DMS114 treated with DMSO at 0.1 percent for 48 hours (cell line): ENCODE measurements around the gene TRDN.
"Not testable (repeated sequence)": the region's sequence is repeated elsewhere in the genome, so short reads cannot be mapped to it uniquely, and the experiment has no call there.

ENCODE experiments used
- DNase-seq: peaks from one replicate; lab custom pipeline; 2025; ENCODE audit not compliant: unreplicated experiment; lab: John Stamatoyannopoulos, UW

Gene TRDN

DNA sequence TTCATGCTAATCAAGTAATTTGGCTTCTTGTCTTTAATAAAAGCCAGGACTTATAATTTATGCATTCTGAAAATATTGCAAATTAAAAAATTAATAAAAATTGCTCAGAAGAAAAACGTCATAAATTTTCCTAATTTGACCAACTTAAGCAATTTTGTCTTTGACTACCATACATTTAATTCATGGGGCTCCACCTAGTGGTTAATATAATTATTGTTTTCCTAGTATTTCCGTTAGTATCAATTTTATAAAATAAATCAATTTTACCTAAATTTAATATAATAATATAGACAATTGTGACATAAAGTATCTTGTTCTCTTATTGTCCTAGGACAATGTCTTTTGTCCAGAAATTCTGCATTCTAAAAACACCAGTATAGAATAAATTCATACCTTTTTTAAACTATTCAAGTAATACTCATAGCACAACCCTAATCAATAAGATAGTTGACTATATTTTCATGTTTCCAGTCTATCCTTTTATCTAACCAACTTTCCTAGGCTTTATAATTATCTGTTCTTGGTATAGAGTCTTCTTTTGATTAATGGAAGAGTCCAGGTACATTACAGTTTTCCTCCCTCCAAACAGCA is 319.9 kb downstream of the TRDN start:
- peak; percentile 21 for DNase-seq

DNA sequence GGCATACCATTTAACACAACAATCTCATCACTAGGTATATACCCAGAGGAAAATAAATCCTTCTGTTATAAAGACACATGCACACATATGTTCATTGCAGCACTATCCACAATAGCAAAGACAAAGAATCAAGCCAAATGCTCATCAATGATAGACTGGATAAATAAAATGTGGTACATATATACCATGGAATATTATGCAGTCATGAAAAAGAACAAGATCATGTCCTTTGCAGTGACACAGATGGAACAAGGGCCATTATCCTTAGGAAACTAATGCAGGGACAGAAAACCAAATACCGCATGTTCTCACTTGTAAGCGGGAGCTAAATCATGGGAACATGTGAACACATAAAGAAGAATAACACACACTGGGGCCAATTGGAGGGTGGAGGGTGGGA is 322.3 kb downstream of the TRDN start:
- not testable (repeated sequence) for DNase-seq

DNA sequence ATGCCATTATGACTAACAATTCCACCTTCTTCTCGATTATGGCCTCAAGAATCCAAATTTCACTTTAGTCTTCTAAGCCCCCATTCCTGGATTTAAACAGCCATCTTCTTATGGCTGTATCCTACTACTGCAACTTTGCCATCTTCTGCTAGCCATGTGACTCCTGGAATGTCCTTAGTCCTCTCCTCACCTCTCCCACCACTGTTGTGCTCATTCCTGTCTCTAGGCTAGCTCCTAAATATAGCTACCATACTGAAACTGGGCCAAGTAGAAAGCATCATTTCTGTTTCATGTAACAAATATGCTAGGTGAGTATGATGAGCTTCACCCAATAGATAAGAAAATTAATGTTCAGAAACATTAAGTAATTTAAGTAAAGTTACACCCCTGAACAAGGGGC is 327.6 kb downstream of the TRDN start:
- DNase-seq, result no peak

DNA sequence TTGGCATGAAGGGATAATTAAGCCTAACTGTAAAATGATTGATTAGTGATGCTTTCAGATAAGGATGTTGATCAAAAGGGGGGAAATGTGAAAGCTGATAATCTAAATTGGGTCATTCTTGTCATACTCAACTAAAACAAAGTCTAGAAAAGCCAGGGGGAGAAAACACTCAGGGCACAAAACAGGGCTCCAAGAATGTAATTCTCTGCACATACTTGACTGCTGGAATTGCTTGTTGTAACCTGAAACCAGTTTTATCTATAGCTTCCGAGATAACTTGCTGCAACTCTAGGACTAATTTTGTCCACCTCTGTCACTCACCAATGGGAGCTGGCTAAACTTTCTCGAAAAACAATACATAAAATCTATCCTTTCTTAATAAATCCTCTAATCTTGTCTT is 330.4 kb downstream of the TRDN start:
- DNase-seq, result no peak

DNA sequence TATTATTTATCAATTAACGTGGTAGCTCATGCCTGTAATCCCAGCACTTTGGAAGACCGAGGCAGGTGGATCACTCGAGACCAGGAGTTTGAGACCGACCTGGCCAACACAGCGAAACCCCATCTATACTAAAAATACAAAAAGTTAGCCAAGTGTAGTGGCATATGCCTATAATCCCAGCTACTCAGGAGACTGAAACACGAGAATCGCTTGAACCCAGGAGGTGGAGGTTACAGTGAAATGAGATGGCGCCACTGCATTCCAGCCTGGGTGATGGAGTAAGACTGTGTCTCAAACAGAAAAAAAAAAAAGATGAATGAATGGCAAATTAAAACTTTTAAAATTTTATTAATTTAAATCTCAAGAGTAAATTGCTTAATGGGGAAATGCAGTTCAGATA is 341.1 kb downstream of the TRDN start:
- no peak for DNase-seq

DNA sequence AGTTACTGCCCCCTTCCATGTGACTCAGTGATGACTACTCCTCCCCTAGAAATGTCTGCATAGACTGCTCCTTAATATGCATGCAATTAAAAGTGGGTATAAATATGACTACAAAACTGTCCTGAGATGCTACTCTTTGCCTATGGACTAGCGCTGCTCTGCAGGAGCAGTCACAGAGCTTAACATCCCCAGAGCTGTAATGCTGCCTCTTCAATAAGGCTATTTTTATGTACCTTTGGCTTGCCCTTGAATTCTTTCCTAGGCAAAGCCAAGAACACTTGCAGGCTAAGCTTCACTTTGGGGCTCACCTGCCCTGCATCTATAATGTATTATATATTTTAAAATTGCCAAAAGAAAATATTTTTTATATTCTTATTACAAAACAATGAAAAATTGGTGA is 341.6 kb downstream of the TRDN start:
- no peak for DNase-seq

DNA sequence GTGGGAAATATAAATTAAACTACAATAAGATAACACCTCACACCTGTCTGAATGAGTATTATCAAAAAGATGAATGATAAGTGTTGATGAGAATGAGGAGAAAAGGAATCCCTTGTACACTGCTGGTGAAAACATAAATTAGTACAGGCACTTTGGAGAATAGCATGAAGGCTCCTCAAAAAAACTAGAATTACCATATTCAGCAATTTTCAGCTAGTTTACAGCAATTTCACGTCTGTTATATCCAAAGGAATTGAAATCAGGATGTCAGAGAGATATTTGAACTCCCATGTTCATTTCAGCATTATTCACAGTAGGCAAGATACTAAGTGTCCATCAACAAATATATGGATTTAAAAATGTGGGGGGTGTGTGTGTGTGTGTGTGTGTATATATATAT is 348.1 kb downstream of the TRDN start:
- no peak for DNase-seq

DNA sequence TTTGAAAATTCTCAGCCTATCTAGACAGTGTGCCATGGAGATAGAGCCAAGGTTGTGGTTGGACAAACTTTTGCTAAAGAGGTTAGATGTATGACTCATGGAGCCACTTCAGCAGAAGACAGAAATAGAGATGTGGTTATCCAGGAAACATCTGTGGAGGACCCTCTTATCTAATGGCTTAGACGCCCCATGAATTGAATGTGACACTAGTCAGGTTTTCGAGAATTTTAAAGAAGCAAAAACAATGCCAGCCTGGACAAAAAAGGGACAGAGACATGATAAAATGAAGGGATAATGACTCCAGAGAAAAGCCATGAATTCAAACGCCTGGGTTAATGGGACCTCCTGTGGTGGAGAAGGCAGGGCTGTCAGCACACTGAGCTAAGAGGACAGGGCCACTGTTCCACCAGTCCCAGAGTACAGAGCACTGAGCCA is 360.2 kb downstream of the TRDN start:
- DNase-seq, result no peak

DNA sequence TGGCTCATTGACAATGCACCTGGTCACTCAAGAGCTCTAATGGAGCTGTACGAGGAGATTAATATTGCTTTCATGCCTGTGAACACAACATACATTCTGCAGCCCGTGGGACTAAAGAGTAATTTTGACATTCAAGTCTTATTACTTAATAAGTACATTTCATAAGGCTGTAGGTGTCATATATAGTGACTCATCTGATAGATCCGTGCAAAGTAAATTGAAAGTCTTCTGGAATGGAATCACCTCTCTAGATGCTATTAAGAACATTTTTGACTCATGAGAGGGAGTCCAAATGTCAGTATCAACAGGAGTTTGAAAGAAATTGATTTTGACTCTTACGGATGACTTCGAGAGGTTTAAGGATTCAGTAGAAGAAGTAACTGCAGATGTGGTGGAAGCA is 372.8 kb downstream of the TRDN start:
- DNase-seq, result no peak

DNA sequence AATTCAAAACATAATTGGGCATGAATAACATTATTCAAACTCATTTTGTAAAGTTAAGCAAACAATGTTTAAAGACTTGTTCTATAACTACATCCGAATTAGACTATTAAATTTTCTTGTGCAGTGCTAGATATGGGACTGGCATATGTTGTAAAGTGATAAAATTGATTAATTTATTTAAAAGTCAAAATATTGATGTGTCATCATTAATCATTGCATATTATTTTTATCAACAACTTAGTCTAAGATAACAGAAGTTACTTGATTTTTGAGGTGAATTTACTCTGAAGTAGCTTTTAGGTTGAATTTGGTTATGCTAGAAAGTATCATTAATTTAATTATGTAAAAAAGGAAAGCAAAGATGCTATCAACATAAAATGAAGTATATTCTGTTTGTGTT is 396.1 kb downstream of the TRDN start:
- no peak for DNase-seq

DNA sequence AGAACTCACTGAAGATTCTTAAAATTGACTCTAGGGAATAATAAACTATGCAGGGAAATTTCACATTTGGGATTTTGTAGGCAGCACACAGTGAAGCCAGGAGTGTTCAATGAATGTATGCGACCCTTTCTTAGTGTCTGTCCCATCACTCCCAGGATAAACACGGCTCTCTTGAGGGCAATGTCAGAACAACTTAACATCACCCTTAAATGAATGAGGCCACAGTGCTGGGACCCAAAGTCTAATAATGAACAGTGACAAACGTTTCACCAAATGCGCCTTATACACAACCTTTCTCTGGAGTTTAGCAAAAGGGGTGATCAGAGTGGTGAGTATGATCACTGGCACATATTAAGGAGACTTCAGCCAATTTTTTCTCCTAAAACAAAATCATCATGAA is 403.4 kb downstream of the TRDN start:
- DNase-seq, result no peak

DNA sequence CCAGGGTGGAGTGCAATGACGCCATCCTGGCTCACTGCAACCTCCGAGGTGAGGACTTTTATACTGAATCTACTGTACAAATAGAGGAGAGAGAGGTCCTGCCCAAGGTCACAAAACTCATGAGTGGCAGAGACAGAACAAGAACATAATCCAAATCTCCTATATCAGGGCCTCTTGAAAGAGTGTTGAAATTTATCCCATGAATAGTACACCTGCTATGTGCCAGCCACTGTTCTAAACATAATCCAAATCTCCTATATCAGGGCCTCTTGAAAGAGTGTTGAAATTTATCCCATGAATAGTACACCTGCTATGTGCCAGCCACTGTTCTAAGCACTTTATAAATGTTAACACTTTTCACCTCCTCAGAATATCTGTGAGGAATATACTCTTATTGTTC is 409.0 kb downstream of the TRDN start:
- not testable (repeated sequence) for DNase-seq

DNA sequence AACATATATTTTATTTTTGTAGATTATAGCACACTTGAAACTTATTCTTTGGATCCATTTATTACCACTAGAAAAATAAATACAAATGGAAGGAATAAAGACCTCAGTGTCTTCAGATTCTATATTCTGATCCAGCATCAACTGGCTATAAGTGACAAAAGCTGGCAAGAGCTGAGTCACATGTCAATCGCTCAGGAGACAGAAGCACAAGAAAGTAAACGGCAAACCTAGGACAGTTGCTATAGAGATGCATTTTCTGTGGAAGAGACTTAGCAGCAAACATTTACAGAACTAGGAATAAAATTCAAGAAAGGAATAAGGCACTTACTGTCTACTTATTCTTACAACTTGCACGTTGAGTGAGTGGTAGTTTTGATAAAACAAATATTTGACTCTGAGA is 410.4 kb downstream of the TRDN start:
- DNase-seq, result no peak

DNA sequence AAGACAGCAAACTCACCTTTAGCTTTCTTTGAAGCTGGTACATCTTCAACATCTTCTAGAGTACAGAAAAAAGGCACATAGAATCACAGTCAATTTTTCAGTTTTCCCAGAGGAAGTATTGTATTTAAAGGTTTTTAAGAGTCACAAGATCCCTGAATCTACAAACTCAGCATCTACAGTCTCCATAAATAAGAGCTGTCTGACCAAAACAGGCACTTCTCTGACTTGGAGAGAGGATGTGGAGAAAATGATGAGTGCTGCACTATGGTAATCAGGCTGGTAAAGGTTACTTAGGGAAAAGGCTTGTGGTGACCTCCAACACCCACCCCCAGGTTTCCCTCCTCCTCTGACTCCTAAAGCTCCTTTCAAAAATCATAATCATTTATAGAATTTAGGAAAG is 412.7 kb downstream of the TRDN start:
- no peak for DNase-seq

DNA sequence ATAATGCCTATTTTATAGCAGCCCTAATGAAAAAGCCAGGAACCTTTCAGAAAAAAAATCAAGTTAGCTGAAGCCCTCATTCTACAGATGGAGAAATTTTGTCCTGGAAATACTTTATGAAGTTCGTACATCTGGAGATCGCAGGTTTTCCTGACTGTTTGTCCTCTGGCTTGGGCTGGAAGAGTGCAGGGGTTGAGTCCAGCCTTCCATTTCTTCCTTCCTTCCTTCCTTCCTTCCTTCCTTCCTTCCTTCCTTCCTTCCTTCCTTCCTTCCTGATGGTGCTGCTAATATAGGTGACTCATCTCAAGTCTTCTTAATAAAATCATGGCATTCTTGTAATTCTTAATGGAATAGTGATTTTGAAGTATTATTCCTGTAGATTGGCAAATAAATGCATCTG is 413.3 kb downstream of the TRDN start:
- no peak for DNase-seq

DNA sequence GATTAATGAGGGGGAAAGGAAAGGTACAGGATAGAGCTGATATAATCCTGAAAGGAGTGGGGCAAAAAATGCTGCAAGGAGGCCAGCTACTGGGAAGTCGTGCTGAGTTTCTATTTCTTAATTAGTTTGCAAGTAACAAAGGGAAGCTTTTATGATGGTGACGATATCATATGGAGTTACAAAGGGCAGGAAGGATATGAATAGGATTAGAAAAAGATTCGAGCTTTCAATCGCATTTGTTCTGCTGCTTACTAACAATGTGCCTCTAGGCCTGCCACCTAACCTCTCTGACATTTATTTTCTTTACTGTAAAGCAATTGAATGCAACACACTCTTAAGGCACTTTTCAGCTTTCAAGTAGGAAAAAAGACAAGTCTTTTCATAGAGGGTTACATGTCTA is 421.5 kb downstream of the TRDN start:
- DNase-seq, result no peak

DNA sequence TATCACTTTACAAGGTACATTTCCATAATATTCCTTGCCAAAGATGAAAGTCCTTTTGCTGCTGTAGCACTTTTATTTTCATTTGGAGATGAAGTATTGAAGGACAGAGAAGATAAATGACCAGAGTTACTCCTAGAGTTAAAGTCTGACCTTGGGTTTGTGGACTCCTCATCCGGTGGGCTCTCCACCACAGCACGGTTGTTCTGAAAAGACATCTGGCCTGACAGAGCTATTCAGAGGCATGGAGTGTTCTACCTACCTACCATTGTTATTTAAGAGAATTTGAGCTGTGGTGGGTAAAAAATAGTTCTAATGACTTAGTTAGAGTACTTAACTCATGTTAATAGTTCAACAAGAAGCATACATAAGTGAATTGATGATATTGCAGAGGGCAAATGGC is 422.3 kb downstream of the TRDN start:
- no peak for DNase-seq

DNA sequence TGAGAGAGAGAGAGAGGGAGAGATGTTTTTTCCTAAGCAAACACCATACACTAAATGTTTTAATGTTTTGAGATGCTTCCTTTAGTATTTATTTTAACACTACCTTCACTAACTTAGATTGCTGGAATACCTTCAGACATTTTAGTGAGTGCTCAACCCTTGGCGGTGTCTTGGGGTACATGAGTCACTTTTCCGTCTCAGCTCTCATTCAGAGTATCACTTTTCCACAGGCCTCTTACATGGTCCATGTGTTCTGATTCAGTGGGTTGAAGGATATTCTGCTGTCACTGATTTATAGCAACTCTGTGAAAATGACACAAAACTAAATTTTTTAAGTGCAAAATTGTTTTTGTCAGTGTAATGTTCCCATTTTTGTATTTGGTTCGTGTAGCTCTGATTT is 422.8 kb downstream of the TRDN start:
- DNase-seq, result no peak

DNA sequence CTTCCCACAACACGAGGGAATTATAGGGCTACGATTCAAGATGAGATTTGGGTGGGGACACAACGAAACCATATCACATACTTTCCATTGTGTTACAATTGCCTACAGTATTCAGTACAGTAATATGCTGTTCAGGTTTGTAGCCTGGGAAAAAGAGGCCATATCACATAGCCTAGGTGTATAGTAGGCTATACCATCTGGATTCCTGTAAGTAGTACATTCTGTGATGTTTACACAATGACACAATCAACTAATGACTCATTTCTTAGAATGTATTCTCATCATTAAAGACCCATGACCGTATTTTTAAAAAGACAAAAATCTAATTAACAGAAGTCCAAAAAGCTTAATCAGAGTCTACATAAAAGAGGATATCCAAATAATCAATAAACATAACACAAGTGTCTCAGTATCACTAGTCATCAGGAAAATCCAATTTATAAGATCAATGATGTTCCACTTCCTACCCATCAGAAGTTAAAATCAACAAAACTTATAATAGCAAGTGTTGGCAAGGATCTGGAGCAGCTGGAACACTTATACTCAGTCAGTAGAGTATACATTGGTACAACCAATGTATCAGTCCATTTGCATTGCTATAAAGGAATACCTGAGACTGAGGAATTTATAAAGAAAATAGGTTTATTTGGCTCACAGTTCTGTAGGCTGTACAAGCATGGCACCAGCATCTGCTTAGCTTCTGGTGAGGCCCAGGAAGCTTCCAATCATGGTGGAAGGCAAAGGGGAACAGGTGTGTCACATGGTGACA is 424.8 kb downstream of the TRDN start:
- no peak for DNase-seq

DNA sequence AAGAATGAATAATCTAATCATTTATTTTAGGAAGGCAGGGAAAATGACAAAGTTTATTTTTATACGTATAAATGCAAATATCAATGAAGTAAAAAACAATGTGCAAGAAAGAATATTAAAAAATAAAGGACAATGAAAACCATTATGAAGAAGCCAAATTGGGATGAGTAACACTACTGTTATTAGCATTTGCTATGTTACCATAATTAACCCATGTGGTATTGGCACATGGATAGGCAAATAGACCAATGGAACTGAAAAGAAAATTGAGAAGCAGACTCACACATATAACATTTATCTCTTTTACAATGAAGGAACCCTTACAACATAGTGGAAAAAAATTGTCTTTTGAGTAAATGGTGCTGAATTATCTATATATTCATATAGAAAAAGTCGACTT is 426.1 kb downstream of the TRDN start:
- no peak for DNase-seq

DNA sequence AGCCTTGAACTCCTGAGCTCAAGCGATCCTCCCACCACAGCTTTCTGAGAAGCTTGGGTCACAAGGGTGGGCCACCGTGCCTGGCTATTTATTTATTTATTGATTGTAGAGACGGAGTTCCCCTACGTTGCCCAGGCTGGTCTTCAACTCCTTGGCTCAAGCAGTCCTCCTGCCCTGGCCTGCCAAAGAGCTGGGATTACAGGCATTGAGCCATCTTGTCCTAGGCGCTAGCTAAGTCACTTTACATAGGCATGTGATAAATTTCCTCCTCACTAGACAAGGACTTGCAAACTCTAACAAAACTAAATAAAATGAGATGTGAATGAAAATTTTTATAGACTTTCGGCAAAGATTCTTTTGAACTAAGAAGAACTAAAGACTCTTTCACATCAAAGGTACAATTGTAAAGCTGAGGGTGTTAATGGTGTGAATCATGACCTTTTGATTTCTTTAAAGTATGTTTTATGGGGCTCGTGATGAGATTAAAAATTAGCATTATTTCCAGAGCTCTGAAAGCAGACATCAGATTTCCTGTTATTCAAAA is 428.7 kb downstream of the TRDN start:
- DNase-seq, result no peak

DNA sequence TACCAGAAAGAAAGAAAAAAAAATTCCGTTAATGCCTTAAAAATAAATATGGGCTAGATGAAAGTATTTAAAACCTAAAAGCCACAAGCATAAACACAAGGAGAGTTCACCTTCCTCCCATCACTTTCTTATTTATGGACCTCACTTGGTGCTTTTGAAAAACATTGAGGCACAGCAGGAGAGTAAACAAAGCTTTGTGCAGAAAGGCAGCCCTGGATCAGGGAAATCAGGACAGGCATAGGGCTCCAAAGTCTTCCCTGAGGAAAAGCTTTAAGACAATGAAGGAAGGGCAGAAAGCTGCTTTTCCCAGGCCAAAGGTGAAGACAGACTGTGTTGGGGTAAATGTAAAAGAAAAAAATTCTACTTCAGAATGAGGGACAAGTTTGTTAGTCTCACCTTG is 432.8 kb downstream of the TRDN start:
- DNase-seq, result no peak

DNA sequence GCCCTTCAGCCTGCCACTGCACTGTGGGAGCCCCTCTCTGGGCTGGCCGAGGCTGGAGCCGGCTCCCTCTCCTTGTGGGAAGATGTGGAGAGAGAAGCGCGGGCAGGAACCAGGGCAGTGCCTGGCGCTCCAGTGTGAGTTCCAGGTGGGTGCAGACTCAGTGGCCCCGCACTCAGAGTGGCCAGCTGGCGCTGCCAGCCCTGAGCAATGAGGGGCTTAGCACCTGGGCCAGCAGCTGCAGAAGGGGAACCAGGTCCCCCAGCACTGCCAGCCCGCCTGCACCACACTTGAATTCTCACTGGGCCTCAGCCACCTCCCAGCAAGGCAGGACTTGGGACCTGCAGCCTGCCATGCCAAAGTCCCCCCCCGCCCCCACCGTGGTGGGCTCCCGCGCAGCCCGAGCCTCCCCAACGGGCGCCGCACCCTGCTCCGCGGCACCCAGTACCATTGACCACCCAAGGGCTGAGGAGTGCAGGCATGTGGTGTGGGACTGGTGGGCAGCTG is 434.8 kb downstream of the TRDN start:
- DNase-seq, result no peak
